ENCODE measurements around the gene ITPRIPL2. TPM values are rescaled to one million over a fixed set of nuclear protein-coding genes. Genes with fewer than 3 reads are reported as not detected.

The ITPRIPL2 gene
- total RNA-seq, 2 experiments from 2014 or later = not detected

- no peaks in the 10 kb centered on the region for H4K20me1 ChIP-seq (ENCODE audit: insufficient read depth, low read length)
- H3K9me2 ChIP-seq (ENCODE audit: insufficient read depth, low read length) = no peaks in the 10 kb centered on the region
- no peak overlapping the region for H2AFZ ChIP-seq (ENCODE audit: low read length)
- H3K4me3 ChIP-seq (ENCODE audit: low read depth, low read length, poor library complexity, severe bottlenecking) = no peak overlapping the region
- no peaks in the 10 kb centered on the region for H3K79me2 ChIP-seq (ENCODE audit: insufficient read depth, low read depth, low read length)
- no peak overlapping the region for H3K27ac ChIP-seq (ENCODE audit: low read depth, low read length, poor library complexity, severe bottlenecking)
- no peak overlapping the region for H3K4me2 ChIP-seq (ENCODE audit: low read length)
- ChIA-PET POLR2A (no interaction called here), CTCF (ENCODE audit: unreplicated experiment) (interaction anchor here (1.0 kb wide), 1 partner anchor 15 kb away, joined by 3 read pairs; no protein-coding TSS in a partner anchor)
- no peaks in the 10 kb centered on the region for H3K36me3 ChIP-seq (ENCODE audit: insufficient read depth, low read length)
- no peak for DNase-seq (ENCODE audit: low spot score)
- H3K4me1 ChIP-seq (ENCODE audit: insufficient read depth, low read length, poor library complexity, severe bottlenecking) = no peaks in the 10 kb centered on the region
- no peak for TF ChIP-seq CTCF (conservative IDR thresholded peaks at IDR 0.05; ENCODE audit: low read length)
- TF ChIP-seq EZH2phosphoT487 (IDR thresholded peaks at IDR 0.05; ENCODE audit: borderline replicate concordance, low read depth, low read length) = no peak
- no TSS peak for BruUV-seq (replicated peaks)
- intact Hi-C loops (cut with micrococcal nuclease; ENCODE audit: unreplicated experiment) = no loop called here
- no peaks in the 10 kb centered on the region for H3K9me3 ChIP-seq (ENCODE audit: low read length)
Measured at GRCh38 chr16:19170043-19170655, 56.4 kb downstream of the ITPRIPL2 start.

Other genes with a start within 250 kb of the ITPRIPL2 start
- gene SMG1, start 187.6 kb upstream of the ITPRIPL2 start, total RNA-seq (2014; rRNA removed; shearing (Covaris generic)) = 87.5 and 106 TPM in 2 replicates
- 199 and 208 TPM in 2 replicates for gene SMG1, start 187.6 kb upstream of the ITPRIPL2 start, total RNA-seq (2022)
- gene TMC7, start 130.0 kb upstream of the ITPRIPL2 start, total RNA-seq (2014; rRNA removed; shearing (Covaris generic)) = not detected in 2 replicates
- gene TMC7, start 130.0 kb upstream of the ITPRIPL2 start, total RNA-seq (2022) = not detected in 2 replicates
- 19.9 and 22.2 TPM in 2 replicates for gene COQ7, start 46.4 kb upstream of the ITPRIPL2 start, total RNA-seq (2014; rRNA removed; shearing (Covaris generic))
- gene COQ7, start 46.4 kb upstream of the ITPRIPL2 start, total RNA-seq (2022) = 21.6 and 27.3 TPM in 2 replicates
- 7.1 and 10.3 TPM in 2 replicates for gene SYT17, start 54.3 kb downstream of the ITPRIPL2 start, total RNA-seq (2014; rRNA removed; shearing (Covaris generic))
- 6.0 and 6.2 TPM in 2 replicates for gene SYT17, start 54.3 kb downstream of the ITPRIPL2 start, total RNA-seq (2022)
- gene CLEC19A, start 171.8 kb downstream of the ITPRIPL2 start, total RNA-seq (2014; rRNA removed; shearing (Covaris generic)) = not detected in 2 replicates
- not detected in 2 replicates for gene CLEC19A, start 171.8 kb downstream of the ITPRIPL2 start, total RNA-seq (2022)

Measured in OCI-LY7 (cell line).